ENCODE measurements around the gene PTH2R.

DNA sequence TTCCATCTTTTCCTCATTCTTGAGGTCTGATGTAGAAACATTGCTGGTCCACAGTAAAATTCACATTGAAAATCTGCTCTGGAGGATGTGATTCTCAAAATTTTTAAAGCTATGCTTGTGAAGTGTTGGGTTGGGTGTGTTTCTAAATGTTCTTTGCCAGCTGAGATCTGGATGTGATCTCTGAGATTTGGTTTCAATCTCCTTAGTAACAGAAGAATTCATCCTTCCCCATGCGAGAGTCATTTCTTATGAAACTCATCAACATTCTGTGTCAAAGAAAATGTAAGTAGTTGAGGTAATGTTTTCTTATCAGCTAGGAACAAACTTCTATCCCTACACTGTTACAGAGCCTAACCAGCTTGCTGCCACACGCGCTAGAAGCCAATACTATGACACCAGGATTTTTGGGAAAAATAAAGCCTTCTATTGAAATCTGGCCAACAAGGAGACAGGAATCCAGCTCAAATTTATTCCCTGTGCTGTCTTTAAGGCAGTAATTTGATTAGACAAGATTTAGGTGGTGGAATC, 134.9 kb downstream of the PTH2R start:
- TF ChIP-seq, protein P1, sequence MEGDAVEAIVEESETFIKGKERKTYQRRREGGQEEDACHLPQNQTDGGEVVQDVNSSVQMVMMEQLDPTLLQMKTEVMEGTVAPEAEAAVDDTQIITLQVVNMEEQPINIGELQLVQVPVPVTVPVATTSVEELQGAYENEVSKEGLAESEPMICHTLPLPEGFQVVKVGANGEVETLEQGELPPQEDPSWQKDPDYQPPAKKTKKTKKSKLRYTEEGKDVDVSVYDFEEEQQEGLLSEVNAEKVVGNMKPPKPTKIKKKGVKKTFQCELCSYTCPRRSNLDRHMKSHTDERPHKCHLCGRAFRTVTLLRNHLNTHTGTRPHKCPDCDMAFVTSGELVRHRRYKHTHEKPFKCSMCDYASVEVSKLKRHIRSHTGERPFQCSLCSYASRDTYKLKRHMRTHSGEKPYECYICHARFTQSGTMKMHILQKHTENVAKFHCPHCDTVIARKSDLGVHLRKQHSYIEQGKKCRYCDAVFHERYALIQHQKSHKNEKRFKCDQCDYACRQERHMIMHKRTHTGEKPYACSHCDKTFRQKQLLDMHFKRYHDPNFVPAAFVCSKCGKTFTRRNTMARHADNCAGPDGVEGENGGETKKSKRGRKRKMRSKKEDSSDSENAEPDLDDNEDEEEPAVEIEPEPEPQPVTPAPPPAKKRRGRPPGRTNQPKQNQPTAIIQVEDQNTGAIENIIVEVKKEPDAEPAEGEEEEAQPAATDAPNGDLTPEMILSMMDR (conservative IDR thresholded peaks at IDR 0.05) = no peak
- TF ChIP-seq EZH2 (IDR thresholded peaks at IDR 0.05; ENCODE audit: low read depth) = no peak

Data from PC-9 (cell line).